Osteocyte (in vitro differentiated cells): ENCODE data around the gene CRTC1. TPM values are rescaled to one million over a fixed set of nuclear protein-coding genes. Genes with fewer than 3 reads are reported as not detected.

ENCODE experiments used
- DNase-seq: peaks from one replicate; pipeline ENCODE4 v3.0.0; 2021; ENCODE audit warnings: mixed read lengths; ENCODE audit not compliant: unreplicated experiment; ENCODE audit errors: extremely low spot score
- H3K27ac Mint-ChIP-seq: one replicate; pipeline ENCODE4 v1.8.0; 2021; ENCODE audit warnings: mild to moderate bottlenecking, mixed read lengths; ENCODE audit not compliant: unreplicated experiment
- H3K27me3 Mint-ChIP-seq: one replicate; pipeline ENCODE4 v1.8.0; 2021; ENCODE audit warnings: mixed read lengths; ENCODE audit not compliant: unreplicated experiment
- H3K36me3 Mint-ChIP-seq: one replicate; pipeline ENCODE4 v1.8.0; 2021; ENCODE audit warnings: mixed read lengths; ENCODE audit not compliant: unreplicated experiment
- H3K4me1 Mint-ChIP-seq: one replicate; pipeline ENCODE4 v1.8.0; 2021; ENCODE audit warnings: mixed read lengths; ENCODE audit not compliant: unreplicated experiment
- H3K4me3 Mint-ChIP-seq: one replicate; pipeline ENCODE4 v1.8.0; 2021; ENCODE audit warnings: mild to moderate bottlenecking, moderate library complexity, mixed read lengths; ENCODE audit not compliant: unreplicated experiment
- H3K9me3 Mint-ChIP-seq: one replicate; pipeline ENCODE4 v1.8.0; 2021; ENCODE audit warnings: mixed read lengths; ENCODE audit not compliant: unreplicated experiment
- long read RNA-seq: library from polyadenylated mRNA; unstranded; transcript quantifications from one replicate; pipeline ENCODE4 v2.0.0, GENCODE V29; 2021
- total RNA-seq: library from RNA; stranded (reverse); gene quantifications from 2 replicates; pipeline ENCODE4 v1.2.1, GENCODE V29; 2021
- TF ChIP-seq, protein P1 (sequence below): fragments of 200-600 bp; sonication (generic); IDR thresholded peaks from 2 replicates; pipeline ENCODE4 v1.5.0; 2021; ENCODE audit warnings: antibody characterized with exemption, mild to moderate bottlenecking, moderate library complexity

The CRTC1 gene, protein sequence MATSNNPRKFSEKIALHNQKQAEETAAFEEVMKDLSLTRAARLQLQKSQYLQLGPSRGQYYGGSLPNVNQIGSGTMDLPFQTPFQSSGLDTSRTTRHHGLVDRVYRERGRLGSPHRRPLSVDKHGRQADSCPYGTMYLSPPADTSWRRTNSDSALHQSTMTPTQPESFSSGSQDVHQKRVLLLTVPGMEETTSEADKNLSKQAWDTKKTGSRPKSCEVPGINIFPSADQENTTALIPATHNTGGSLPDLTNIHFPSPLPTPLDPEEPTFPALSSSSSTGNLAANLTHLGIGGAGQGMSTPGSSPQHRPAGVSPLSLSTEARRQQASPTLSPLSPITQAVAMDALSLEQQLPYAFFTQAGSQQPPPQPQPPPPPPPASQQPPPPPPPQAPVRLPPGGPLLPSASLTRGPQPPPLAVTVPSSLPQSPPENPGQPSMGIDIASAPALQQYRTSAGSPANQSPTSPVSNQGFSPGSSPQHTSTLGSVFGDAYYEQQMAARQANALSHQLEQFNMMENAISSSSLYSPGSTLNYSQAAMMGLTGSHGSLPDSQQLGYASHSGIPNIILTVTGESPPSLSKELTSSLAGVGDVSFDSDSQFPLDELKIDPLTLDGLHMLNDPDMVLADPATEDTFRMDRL
- total RNA-seq = 24.0 and 25.7 TPM in 2 replicates
- long read RNA-seq, partial matches to known transcripts = 0 of 5 reads
- long read RNA-seq, other reads (novel, unspliced or antisense) = 5 of 5 reads

DNA sequence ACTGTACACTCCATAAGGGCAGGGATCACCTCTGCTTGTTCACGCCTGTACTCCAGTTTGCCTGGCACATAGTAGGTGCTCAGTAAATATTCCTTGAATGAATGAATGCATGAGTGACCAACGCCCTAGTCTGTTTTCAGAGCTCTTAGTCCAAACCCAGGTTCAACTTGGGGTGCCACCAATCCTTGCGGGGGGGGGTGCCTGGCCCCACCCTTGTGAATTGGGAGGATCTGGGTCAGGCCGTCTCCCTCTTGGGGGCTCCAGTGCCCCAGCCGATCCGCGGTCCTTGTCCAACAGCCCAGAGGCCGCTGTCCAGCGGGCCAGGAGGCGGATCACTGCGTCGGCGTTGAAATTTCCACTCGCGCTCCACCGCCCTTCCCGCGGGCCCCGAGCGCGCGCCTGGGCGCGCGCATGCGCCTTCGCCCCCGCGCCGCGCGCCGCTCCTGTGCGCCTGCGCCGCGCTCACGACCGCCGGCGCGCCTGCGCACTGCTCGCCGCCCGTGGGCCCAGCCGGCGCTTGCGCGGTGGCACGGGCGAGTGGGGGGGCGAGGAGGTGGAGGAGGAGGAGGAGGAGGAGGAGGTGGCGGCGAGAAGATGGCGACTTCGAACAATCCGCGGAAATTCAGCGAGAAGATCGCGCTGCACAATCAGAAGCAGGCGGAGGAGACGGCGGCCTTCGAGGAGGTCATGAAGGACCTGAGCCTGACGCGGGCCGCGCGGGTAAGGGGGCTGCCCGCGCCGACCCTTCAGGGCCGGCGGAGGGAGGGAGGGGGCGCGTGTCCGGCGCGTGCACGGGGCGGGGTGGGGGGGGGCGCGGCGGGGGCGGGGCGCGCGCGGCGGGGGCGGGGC, at the start of gene CRTC1:
Gene CRTC1 (plus strand): TSS at position 572 of the 849 bp plus-strand sequence. CDS start 23 bp downstream, at position 595.
- Mint-ChIP-seq H3K9me3 (no peaks in the 10 kb centered on the region), H3K27me3 (no peaks in the 10 kb centered on the region), H3K36me3 (no peaks in the 10 kb centered on the region), H3K4me1 (peaks cover 18% of the 10 kb centered on the region), H3K4me3 (peak within 1 kb of the TSS; percentile 85), H3K27ac (peak within 1 kb of the TSS; percentile 83)
- peak; percentile 98 for DNase-seq
- TF ChIP-seq, protein P1, sequence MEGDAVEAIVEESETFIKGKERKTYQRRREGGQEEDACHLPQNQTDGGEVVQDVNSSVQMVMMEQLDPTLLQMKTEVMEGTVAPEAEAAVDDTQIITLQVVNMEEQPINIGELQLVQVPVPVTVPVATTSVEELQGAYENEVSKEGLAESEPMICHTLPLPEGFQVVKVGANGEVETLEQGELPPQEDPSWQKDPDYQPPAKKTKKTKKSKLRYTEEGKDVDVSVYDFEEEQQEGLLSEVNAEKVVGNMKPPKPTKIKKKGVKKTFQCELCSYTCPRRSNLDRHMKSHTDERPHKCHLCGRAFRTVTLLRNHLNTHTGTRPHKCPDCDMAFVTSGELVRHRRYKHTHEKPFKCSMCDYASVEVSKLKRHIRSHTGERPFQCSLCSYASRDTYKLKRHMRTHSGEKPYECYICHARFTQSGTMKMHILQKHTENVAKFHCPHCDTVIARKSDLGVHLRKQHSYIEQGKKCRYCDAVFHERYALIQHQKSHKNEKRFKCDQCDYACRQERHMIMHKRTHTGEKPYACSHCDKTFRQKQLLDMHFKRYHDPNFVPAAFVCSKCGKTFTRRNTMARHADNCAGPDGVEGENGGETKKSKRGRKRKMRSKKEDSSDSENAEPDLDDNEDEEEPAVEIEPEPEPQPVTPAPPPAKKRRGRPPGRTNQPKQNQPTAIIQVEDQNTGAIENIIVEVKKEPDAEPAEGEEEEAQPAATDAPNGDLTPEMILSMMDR = peak; percentile 5

DNA sequence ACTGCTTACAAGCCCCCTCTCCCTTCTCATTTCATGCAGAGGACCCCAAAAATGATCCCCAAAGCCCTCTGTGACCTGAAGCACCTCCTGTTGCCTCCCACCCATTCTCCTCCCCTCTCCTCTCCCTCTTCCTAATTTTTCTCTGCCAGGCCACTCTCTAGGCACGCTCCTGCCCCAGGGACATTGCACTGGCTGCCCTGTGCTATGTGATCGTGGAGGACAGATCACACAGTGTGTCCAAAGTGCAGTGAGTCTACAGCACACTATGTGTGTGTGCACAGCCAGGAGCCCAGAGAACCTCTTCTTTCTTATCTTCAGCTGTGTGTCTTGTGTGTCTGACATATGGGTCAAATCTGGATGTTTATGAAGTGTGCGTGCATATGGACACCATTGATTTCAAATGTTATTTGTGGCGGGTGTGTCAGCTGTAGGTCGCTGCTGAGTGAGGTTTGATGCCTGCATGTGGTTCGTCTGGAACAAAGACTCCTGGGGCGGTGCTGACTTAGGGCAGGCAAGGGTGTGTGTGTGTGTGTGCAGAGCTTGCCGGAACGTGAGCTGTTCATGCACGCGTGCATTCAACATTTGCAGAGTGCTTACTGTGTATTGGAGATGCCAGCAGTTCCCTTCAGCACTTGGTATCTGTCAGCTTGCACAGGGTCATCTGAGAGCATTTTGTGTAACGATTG, 48.7 kb upstream of the CRTC1 start:
- no peak for DNase-seq
- H3K9me3 Mint-ChIP-seq = no peaks in the 10 kb centered on the region
- H3K27me3 Mint-ChIP-seq = peaks cover 5% of the 10 kb centered on the region
- TF ChIP-seq, protein P1 = no peak
- no peak overlapping the region for H3K27ac Mint-ChIP-seq
- H3K4me1 Mint-ChIP-seq = peaks cover 13% of the 10 kb centered on the region
- no peaks in the 10 kb centered on the region for H3K36me3 Mint-ChIP-seq
- no peak overlapping the region for H3K4me3 Mint-ChIP-seq

DNA sequence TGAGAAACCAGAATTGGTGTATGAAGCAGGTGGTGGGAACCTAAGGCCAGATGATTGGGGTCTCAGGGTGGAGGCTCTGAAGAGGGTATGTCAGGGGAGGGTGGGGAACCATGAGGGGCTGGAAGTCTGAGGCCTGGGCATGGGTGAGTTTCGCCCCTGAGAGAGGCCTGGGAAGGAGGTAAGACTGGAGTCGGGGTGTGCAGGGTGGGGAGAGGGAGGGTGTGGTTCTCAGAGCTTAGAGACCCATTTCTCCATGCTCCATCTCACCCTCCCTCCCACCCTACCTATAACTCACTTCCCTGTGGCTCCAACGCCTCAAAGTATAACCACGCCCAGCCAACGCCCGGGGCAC, 47.7 kb upstream of the CRTC1 start:
- no peak overlapping the region for H3K27ac Mint-ChIP-seq
- TF ChIP-seq, protein P1 = no peak

DNA sequence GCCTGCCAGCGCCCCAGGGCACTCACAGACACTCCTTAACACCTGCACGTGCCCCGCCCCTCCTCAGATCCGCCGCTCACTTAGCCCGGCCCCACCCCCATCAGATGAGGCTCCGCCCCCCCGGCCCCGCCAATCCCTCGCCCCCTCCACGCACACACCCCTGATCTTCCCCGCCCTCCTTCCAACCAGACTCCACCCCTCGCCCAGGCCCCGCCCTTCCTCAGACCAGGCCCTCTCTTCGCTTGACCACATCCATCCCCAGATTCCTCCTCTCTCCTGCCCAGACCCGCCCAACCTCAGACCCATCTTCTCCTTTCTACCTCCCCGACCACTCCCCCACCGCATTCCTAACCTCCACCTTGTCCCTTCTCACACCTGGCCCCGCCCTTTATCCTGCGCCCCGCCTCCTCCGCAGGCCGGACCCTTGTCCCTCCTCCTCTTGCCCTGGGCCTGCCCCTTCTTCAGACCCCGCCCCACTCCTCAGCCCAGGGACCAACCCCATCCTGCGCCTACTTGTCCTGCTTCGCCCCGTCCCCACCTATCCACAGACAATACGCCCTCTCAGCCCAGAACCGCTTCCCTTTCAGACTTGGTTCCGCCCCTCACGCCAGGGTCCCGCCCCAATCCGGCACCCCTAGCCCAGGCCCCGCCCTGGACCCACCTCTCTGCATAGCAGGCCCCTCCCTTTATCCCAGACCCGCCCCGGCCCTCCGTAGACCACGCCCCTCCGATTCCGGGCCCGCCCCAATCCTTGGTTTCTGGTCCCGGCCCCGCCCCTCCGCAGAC, 47.1 kb upstream of the CRTC1 start:
- peak overlapping the region; percentile 70 for H3K27ac Mint-ChIP-seq
- peaks cover 14% of the 10 kb centered on the region for H3K4me1 Mint-ChIP-seq
- no peaks in the 10 kb centered on the region for H3K36me3 Mint-ChIP-seq
- no peaks in the 10 kb centered on the region for H3K9me3 Mint-ChIP-seq
- DNase-seq = peak; percentile 100
- TF ChIP-seq, protein P1 = no peak
- H3K4me3 Mint-ChIP-seq = peak overlapping the region; percentile 82
- peaks cover 5% of the 10 kb centered on the region for H3K27me3 Mint-ChIP-seq

More for the DNA sequence above, 47.7 kb upstream of the CRTC1 start:
- peaks cover 5% of the 10 kb centered on the region for H3K27me3 Mint-ChIP-seq
- no peaks in the 10 kb centered on the region for H3K36me3 Mint-ChIP-seq
- DNase-seq = no peak
- peaks cover 14% of the 10 kb centered on the region for H3K4me1 Mint-ChIP-seq
- no peaks in the 10 kb centered on the region for H3K9me3 Mint-ChIP-seq
- H3K4me3 Mint-ChIP-seq = peak overlapping the region; percentile 82
